ENCODE measurements around the gene ATP5F1A.

ATP5F1A gene

DNA sequence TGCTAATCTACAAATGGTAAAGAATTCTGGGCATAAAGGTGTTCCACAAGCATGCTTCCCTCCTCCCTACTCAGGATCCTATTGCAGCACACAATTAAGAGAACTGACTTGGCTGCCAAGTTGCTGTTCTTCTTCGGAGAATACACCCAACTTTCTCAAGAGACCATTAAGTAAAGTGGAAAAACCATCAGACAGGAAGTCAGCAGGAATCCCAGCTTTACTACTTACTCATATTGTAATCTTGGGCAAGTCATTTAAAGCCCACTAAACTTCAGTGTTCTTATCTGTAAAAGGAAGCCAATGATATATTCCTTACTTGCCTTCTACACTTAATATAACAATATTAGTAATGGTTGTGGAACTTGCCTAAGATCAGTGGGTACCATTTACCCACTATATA is 63.9 kb downstream of the ATP5F1A start:
- Histone ChIP-seq H3K9ac (ENCODE audit: insufficient read length) (no peak overlapping the region), H3K36me3 (ENCODE audit: insufficient read depth, low read length) (no peaks in the 10 kb centered on the region), H3K9me3 (ENCODE audit: low read depth, low read length) (no peaks in the 10 kb centered on the region), H3K4me3 (no peak overlapping the region), H3K27ac (no peak overlapping the region)
- TF ChIP-seq EZH2 (IDR thresholded peaks at IDR 0.05) (no peak), POLR2AphosphoS5 (IDR thresholded peaks at IDR 0.05; ENCODE audit: borderline replicate concordance, low read depth, low read length) (no peak), FOXP2 (optimal IDR thresholded peaks at IDR 0.05; ENCODE audit: control extremely low read depth, extremely low read length, insufficient read depth) (no peak)
- peak; percentile 67 for DNase-seq (ENCODE audit: low read depth, low spot score)

DNA sequence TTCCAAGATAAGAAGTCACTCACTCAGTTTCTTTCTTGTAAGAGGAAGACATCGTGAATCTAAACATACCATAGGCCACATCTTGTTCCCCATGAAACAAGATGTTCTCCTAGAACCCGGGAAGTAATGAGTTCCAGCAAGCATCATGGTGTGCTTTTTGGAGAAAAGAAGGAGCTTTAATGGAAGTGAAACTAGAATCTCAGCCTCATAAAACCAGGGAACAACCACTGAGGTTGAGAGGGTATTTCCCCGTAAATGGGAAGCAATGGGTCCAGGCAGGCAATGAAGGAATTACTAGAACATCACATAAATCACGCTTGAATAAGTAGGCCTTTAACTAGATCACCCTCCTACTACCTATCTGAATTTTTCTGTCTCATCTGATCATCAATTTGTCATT is 66.4 kb downstream of the ATP5F1A start:
- no peak for DNase-seq (ENCODE audit: low read depth, low spot score)
- Histone ChIP-seq H3K4me3 (no peak overlapping the region), H3K9ac (ENCODE audit: insufficient read length) (no peak overlapping the region), H3K36me3 (ENCODE audit: insufficient read depth, low read length) (no peaks in the 10 kb centered on the region), H3K27ac (no peak overlapping the region), H3K9me3 (ENCODE audit: low read depth, low read length) (no peaks in the 10 kb centered on the region)
- TF ChIP-seq FOXP2 (optimal IDR thresholded peaks at IDR 0.05; ENCODE audit: control extremely low read depth, extremely low read length, insufficient read depth) (no peak), EZH2 (IDR thresholded peaks at IDR 0.05) (no peak), POLR2AphosphoS5 (IDR thresholded peaks at IDR 0.05; ENCODE audit: borderline replicate concordance, low read depth, low read length) (no peak)

All from SK-N-MC (cell line).